SKM-1 treated with dmso at 0.1 percent for 144 hours (cell line): Measurements from ENCODE around the gene SDK2.

Source experiments
- DNase-seq: peaks from one replicate; lab custom pipeline; 2025; ENCODE audit not compliant: unreplicated experiment; lab: John Stamatoyannopoulos, UW

The SDK2 gene

GRCh38 chr17:73652886-73653480, 8.7 kb upstream of the SDK2 start:
- no peak for DNase-seq

DNA sequence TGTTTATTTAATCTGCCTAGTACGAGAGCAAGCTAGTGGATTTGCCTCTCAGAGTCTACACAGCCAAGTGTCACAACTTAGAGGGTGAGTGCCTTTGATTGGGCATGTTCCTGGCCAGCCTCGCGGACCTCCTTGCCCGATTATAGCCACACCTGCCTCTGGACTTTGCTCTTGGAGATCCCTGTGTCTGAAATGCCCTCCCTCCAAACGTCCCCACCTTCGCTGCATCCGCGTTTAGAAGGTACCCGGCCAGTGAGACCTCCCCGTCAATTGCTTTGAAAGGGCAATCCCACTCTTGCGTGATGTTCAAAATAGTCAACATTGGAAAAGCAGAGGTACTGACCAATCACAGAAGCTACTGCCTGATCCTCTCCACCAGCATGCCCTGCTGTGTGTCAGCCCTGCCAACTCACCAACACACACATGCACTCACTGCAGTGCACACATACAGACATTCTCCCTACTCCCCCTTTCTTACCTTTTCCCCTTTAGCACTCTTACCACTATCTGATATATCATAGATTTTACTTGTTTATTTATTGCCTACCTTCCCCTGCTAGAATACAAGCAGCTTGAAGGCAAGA, 6.5 kb upstream of the SDK2 start:
- DNase-seq: no peak

DNA sequence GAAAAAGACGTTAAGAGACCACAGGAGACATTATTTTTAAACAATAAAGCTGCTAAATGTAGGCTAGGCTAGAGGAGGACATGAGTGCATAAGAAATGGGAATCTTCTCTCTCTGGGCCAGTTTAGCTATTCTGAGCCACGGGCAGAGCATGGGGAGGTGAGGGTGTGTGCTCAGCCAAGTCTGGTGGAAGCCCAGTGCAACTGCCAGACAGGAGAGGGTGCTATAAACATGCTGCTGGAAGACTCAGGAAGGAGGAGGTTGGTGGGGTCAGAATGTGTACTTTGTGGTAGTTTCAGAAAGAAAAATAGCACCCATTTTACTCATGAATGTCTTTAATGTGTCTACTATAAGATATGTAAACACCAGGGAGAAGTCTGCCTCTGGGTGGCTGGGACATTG, 5.9 kb upstream of the SDK2 start:
- peak; percentile 37 for DNase-seq

DNA sequence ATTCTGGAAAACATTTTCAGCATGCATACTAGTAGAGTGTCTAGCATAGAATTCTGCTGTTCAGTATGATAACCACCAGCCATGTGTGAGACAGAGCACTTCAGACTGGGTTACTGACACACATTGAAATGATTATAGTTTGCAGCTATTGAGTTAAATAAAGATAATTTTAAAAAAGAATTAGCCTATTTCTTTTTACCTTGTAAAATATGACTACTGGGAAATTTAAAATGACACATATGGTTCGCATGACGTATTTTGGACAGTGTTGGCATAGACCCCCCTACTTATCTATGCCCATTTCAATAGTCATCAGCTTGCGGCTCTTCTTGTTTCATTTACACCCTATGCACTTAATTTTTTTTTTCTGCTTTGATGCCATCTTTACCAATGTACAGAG, 4.7 kb upstream of the SDK2 start:
- DNase-seq: no peak

- DNase-seq: no peak
These were observed 4.2 kb upstream of the SDK2 start for GRCh38 chr17:73648543-73648820.

GRCh38 chr17:73647772-73648542, 3.7 kb upstream of the SDK2 start:
- DNase-seq: no peak

DNA sequence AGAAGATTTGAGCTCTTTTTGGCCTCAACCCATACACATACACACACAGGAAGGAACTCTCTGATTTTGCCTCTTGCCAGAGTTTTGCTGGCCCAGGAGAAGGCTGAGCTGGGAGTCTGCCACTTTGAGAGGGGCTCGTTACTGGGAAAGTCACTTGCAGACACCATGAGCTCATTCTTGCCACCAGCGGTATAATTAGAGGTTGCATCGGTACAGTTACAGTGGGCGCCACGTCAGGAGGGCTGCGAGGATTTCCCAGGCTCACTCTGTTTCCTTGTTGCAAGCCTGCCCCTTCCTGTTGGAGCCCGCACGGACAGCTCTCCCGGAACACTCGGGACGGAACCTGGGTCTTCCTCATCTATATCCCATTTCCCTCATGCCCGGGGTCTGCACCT, 3.1 kb upstream of the SDK2 start:
- no peak for DNase-seq

DNA sequence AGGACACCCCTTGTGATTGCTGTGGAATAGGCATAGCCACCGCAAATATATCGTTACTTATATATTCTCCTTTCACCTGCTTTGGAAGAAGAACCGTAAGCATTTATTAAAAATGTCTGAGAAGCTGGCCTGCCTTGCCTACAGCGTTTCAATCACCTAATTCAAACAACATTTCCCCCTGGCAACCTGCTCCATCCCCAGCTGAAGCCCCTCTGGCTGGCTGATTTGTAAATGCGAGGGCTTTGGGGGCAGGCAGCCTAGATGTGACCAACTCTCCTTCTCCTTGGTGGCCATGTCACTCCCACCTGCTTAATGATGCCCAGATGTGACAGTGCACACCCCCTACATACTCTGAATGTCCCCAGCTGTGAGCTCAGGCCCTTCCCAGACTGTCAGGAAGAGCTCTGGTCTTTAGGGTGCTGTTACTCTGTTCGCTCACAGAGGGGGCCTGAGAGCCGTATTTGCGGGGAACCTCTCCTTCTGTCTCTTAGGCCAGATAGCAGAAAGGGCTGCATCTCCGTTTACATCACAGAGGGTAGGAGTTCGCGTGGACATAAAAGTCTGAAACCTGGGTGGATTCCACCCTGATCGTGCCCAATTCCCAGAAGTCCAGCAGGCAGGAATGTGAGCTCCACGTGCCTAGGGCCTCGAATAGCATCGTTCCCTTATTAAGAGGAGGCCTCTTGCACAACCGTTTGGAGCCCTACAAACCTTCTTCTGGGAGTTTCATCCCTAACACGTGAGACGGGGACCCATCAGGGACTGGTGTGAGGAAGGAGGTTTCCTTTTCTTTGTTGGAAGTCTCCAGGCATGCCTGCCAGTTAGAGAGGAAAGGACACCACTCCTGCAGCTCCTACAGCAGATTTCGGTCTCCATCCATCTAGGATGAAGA, 2.4 kb upstream of the SDK2 start:
- DNase-seq: peak; percentile 52

DNA sequence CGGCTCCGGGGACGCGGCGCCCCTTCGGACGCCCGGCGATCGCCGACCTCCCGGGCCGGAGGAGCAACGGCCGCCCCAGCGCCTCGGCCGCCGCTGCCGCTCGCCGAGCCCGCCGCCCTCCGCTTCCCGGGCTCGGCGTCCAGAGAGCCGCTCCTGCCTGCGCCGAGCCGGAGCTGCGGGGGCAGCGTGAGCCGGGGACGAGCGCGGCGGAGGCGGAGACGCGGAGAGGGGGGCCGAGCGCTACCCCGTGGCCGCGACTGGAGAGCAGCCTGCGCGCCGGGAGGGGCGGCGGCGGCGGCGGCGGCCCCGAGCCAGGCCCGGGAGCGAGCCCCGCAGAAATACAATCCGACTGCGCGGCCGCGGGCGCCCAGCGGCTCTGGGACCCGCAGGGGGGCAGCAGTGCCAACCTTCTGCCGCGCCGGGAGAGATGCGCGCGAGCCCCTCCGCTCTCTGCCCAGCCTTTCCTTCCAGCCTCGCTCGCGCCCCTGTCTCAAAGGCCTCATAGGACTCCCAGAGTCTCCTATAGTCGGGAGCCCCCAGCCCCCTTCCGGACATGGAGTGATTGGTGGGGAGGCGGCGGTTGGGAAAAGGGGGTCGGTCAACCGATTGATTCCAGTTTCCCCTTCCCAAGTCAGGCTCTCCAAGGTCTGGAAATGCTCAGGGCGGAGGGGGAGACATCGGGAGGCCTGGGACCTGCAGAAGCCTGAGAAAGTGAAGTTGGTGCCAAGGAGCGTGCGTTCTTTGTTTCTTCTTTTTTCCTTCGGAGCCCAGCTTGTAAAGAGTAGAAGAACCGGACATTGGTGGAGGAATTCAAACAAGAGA, 1.0 kb upstream of the SDK2 start:
- DNase-seq: peak; percentile 48

GRCh38 chr17:73643852-73644144, 447 bp downstream of the SDK2 start:
- no peak for DNase-seq

DNA sequence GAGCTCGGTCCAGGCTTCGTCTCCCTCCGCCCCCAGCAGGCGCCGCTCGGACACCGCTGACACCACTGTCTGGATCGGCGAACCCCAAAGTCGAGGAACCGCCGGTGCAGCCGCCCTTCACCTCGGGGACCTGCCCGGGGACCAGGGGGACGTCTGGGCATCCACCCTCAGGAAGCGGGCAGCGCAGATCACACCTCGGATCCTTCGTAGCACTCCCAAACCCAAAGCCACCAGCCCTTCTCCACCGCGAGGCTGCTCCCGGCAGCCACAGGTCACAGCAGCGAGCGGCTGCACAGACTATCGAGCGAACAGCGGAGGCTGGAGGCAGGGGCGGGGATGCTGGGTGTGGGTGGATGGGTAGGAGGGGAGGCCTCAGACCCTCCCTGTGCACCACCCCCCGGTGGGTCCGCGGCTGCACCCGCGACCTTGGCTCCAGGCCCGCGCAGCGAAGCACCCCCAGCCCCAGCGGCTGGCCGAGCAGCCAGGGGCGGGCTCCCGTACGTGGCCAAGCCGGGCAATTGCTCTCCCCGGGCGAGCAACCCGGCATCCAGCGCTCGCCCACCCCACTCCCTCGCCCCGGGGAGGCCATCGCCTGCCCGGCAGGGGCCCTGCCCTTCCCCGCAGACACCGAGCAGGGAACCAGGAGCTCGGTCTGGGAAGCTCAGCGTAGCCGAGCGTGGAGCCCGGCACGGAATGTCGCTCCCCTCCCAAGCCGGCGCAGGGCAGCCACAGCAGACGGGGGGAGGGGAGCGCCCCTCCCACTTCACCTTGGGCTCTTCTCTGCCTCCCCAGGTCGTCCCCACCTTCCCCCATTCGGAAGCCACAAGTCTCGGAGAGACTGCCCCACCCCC, 1.0 kb downstream of the SDK2 start:
- DNase-seq: peak; percentile 39

GRCh38 chr17:73642659-73643000, 1.6 kb downstream of the SDK2 start:
- DNase-seq: no peak

DNA sequence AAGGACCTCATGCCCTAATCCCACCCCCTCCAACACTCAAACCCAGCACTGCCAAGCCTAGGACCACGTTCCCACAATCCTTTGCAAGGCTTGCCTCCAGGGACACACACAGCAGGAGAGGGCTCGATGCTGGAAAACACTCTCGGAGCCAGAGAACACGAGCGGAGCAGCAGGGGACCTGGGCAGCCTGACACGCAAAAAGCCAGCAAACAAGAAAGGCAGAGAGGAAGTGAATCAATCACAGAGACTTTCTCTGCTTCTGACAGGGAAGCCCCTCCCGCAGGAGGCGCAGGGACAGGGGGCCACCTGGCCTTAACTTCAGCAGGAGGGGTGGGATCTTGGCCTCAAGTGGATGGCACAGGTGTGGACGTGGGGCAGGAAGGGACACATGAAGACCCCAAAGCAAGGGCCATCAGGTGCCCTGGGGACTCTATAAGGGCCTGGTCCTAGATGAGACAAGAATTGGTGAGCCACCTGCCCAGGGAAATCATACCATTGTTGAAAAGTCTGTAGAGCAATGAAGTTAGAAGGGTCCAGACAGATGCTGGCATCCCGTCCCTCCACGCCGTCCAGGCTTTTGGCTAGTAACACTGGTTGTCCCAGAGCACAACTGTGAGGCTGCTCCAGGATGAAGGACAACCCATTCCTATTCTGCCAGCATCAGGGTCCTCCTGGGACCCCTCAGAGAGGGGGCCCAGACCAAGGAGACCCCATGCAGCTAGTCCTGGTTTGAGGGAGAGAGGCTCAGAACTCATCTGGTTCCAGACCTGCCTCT, 2.2 kb downstream of the SDK2 start:
- no peak for DNase-seq

GRCh38 chr17:73640691-73641090, 3.6 kb downstream of the SDK2 start:
- no peak for DNase-seq

DNA sequence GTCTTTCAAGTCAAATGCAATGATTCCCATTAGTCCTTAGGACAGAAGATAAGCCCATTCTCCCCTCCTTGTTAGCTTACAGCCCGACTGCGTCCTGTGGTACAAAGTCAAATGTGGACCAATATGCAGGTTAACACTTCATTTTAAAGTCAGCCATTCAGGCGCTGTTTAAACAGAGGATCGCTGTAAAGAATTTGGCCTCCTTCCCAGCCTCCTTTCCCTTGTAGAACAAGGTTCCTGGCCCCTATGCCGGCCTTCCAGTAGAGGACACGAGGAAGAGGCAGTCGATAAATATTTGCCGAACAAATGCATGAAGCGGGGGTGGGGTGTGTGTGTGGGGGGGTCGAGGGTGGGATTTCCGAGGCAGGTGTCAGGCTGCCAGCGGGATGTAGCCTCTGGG, 4.3 kb downstream of the SDK2 start:
- DNase-seq: no peak

GRCh38 chr17:73639322-73639721, 4.9 kb downstream of the SDK2 start:
- DNase-seq: no peak

- DNase-seq: no peak
These were observed 5.7 kb downstream of the SDK2 start for GRCh38 chr17:73638556-73638955.

GRCh38 chr17:73637866-73638265, 6.4 kb downstream of the SDK2 start:
- DNase-seq: no peak

GRCh38 chr17:73635101-73635817, 9.0 kb downstream of the SDK2 start:
- no peak for DNase-seq
